ENCODE measurements around the gene TOR2A. TPM values are rescaled to one million over a fixed set of nuclear protein-coding genes. Genes with fewer than 3 reads are reported as not detected.
"Not testable (repeated sequence)": the region's sequence is repeated elsewhere in the genome, so short reads cannot be mapped to it uniquely, and the experiment has no call there.

The TOR2A gene
- total RNA-seq, 1 donor from 2014 or later, result 7.4 TPM

GRCh38 chr9:127769101-127769500 is 34.0 kb upstream of the TOR2A start:
- ATAC-seq (no peak), DNase-seq (ENCODE audit: low spot score) (no peak)

- no peak for DNase-seq (ENCODE audit: low spot score)
- no peak for ATAC-seq
Observed at GRCh38 chr9:127768698-127769097, 33.6 kb upstream of the TOR2A start.

- ATAC-seq (no peak), DNase-seq (ENCODE audit: low spot score) (no peak)
Observed at GRCh38 chr9:127767909-127768331, 32.8 kb upstream of the TOR2A start.

GRCh38 chr9:127767410-127767809 is 32.3 kb upstream of the TOR2A start:
- DNase-seq (ENCODE audit: low spot score) (no peak), ATAC-seq (no peak)

- no peak for DNase-seq (ENCODE audit: low spot score)
- ATAC-seq, result no peak
Observed at GRCh38 chr9:127765418-127765817, 30.3 kb upstream of the TOR2A start.

- peak; percentile 71 for ATAC-seq
- no peak for DNase-seq (ENCODE audit: low spot score)
Observed at GRCh38 chr9:127763918-127764384, 28.9 kb upstream of the TOR2A start.

GRCh38 chr9:127762111-127762676 is 27.1 kb upstream of the TOR2A start:
- DNase-seq (ENCODE audit: low spot score) (no peak), ATAC-seq (peak; percentile 59)

- ATAC-seq (no peak), DNase-seq (ENCODE audit: low spot score) (no peak)
Observed at GRCh38 chr9:127761491-127761956, 26.4 kb upstream of the TOR2A start.

- DNase-seq (ENCODE audit: low spot score), result no peak
- ATAC-seq, result no peak
Observed at GRCh38 chr9:127761061-127761460, 26.0 kb upstream of the TOR2A start.

GRCh38 chr9:127758843-127759242 is 23.7 kb upstream of the TOR2A start:
- DNase-seq (ENCODE audit: low spot score) (no peak), ATAC-seq (no peak)

GRCh38 chr9:127756776-127757175 is 21.7 kb upstream of the TOR2A start:
- not testable (repeated sequence) for DNase-seq (ENCODE audit: low spot score); ATAC-seq

GRCh38 chr9:127756233-127756632 is 21.1 kb upstream of the TOR2A start:
- DNase-seq (ENCODE audit: low spot score) (no peak), ATAC-seq (no peak)

- ATAC-seq, result no peak
- DNase-seq (ENCODE audit: low spot score), result no peak
Observed at GRCh38 chr9:127755061-127756060, 20.3 kb upstream of the TOR2A start.

GRCh38 chr9:127754099-127755060 is 19.3 kb upstream of the TOR2A start:
- DNase-seq (ENCODE audit: low spot score) (no peak), ATAC-seq (no peak)

GRCh38 chr9:127753622-127754021 is 18.5 kb upstream of the TOR2A start:
- ATAC-seq (no peak), DNase-seq (ENCODE audit: low spot score) (no peak)

GRCh38 chr9:127753148-127753547 is 18.1 kb upstream of the TOR2A start:
- DNase-seq (ENCODE audit: low spot score) (no peak), ATAC-seq (no peak)

- DNase-seq (ENCODE audit: low spot score) (no peak), ATAC-seq (peak; percentile 64)
Observed at GRCh38 chr9:127751269-127752054, 16.4 kb upstream of the TOR2A start.

GRCh38 chr9:127749090-127749787 is 14.1 kb upstream of the TOR2A start:
- no peak for ATAC-seq

GRCh38 chr9:127746959-127747569 is 12.0 kb upstream of the TOR2A start:
- no peak for ATAC-seq
- no peak for DNase-seq (ENCODE audit: low spot score)

More at GRCh38 chr9:127749090-127749787, 14.1 kb upstream of the TOR2A start:
- DNase-seq (ENCODE audit: low spot score), result no peak

Measured in left lobe of liver (tissue), 2 donors.